Effector memory CD8-positive, alpha-beta T cell (primary cell): Measurements from ENCODE around the gene TINAGL1.
A peak's percentile ranks its signal among the peaks of the same experiment; 100 is the strongest.

Source experiments
- ATAC-seq: fragments of 150-1000 bp; cut with Tn5 transposase; replicated peaks from 2 replicates; pipeline ENCODE4 v1.10.0; 2021; ENCODE audit warnings: mild to moderate bottlenecking, moderate library complexity
- DNase-seq, 3 experiments: peaks; one replicate each; pipeline ENCODE4 v3.0.0; 2021
- H3K27ac Mint-ChIP-seq, 2 donors: one replicate each; pipeline ENCODE4 v1.8.0; 2022; ENCODE audit warnings: mild to moderate bottlenecking in 2 of 2, mixed read lengths in 2 of 2, moderate library complexity in 2 of 2
- H3K27me3 Mint-ChIP-seq, 2 donors: one replicate each; pipeline ENCODE4 v1.8.0; 2022; ENCODE audit warnings: mixed read lengths in 2 of 2
- H3K36me3 Mint-ChIP-seq: one replicate; pipeline ENCODE4 v1.8.0; 2022; ENCODE audit warnings: mild to moderate bottlenecking, moderate library complexity, mixed read lengths; ENCODE audit not compliant: insufficient read depth
- H3K4me1 Mint-ChIP-seq, 2 donors: one replicate each; pipeline ENCODE4 v1.8.0; 2022; ENCODE audit warnings: low read depth in 2 of 2, mixed read lengths in 2 of 2
- H3K4me3 Mint-ChIP-seq, 2 donors: one replicate each; pipeline ENCODE4 v1.8.0; 2022; ENCODE audit warnings: mild to moderate bottlenecking in 2 of 2, mixed read lengths in 2 of 2, moderate library complexity in 2 of 2
- H3K9me3 Mint-ChIP-seq, 2 donors: one replicate each; pipeline ENCODE4 v1.8.0; 2022; ENCODE audit warnings: mixed read lengths in 2 of 2

TINAGL1 gene

GRCh38 chr1:31626223-31627207, 50.2 kb downstream of the TINAGL1 start:
- H3K27me3 Mint-ChIP-seq = no peaks in the 10 kb centered on the region
- DNase-seq (no peak), ATAC-seq (no peak)
- peaks cover 3 to 5% of the 10 kb centered on the region in 2 donors for H3K4me1 Mint-ChIP-seq
- H3K36me3 Mint-ChIP-seq = peaks cover 45% of the 10 kb centered on the region
- H3K9me3 Mint-ChIP-seq = no peaks in the 10 kb centered on the region
- no peak overlapping the region for H3K4me3 Mint-ChIP-seq
- peak overlapping the region in 1 of 2 donors; percentile 68 for H3K27ac Mint-ChIP-seq

- no peaks in the 10 kb centered on the region for H3K27me3 Mint-ChIP-seq
- ATAC-seq (no peak), DNase-seq (no peak)
- peak overlapping the region; percentile 25 to 68 for H3K27ac Mint-ChIP-seq
- no peaks in the 10 kb centered on the region for H3K9me3 Mint-ChIP-seq
- H3K4me1 Mint-ChIP-seq = peaks cover 3 to 5% of the 10 kb centered on the region in 2 donors
- no peak overlapping the region for H3K4me3 Mint-ChIP-seq
- H3K36me3 Mint-ChIP-seq = peaks cover 51% of the 10 kb centered on the region
These were observed 51.1 kb downstream of the TINAGL1 start for GRCh38 chr1:31627301-31627929.

GRCh38 chr1:31627930-31628559, 51.7 kb downstream of the TINAGL1 start:
- Mint-ChIP-seq H3K4me1 (peaks cover 3 to 5% of the 10 kb centered on the region in 2 donors), H3K27me3 (no peaks in the 10 kb centered on the region), H3K9me3 (no peaks in the 10 kb centered on the region), H3K4me3 (no peak overlapping the region), H3K27ac (peak overlapping the region in 1 of 2 donors; percentile 25), H3K36me3 (peaks cover 53% of the 10 kb centered on the region)
- no peak for ATAC-seq
- DNase-seq = no peak

GRCh38 chr1:31628931-31629556, 52.7 kb downstream of the TINAGL1 start:
- H3K27ac Mint-ChIP-seq = no peak overlapping the region
- no peak for DNase-seq

GRCh38 chr1:31632649-31633048, 56.3 kb downstream of the TINAGL1 start:
- H3K36me3 Mint-ChIP-seq = peaks cover 48% of the 10 kb centered on the region
- peaks cover 18 to 21% of the 10 kb centered on the region in 2 donors for H3K4me1 Mint-ChIP-seq

More at GRCh38 chr1:31628931-31629556, 52.7 kb downstream of the TINAGL1 start:
- Mint-ChIP-seq H3K27me3 (no peaks in the 10 kb centered on the region), H3K4me3 (no peak overlapping the region), H3K4me1 (peaks cover under 1 to 3% of the 10 kb centered on the region in 2 donors), H3K9me3 (no peaks in the 10 kb centered on the region), H3K36me3 (peaks cover 59% of the 10 kb centered on the region)
- ATAC-seq = no peak

GRCh38 chr1:31633117-31633516, 56.8 kb downstream of the TINAGL1 start:
- Mint-ChIP-seq H3K27ac (no peak overlapping the region), H3K4me1 (peaks cover 22 to 25% of the 10 kb centered on the region in 2 donors), H3K27me3 (no peaks in the 10 kb centered on the region), H3K4me3 (no peak overlapping the region), H3K9me3 (no peaks in the 10 kb centered on the region), H3K36me3 (peaks cover 44% of the 10 kb centered on the region)
- DNase-seq = no peak
- ATAC-seq = no peak

More at GRCh38 chr1:31632649-31633048, 56.3 kb downstream of the TINAGL1 start:
- Mint-ChIP-seq H3K27me3 (no peaks in the 10 kb centered on the region), H3K9me3 (no peaks in the 10 kb centered on the region), H3K4me3 (no peak overlapping the region), H3K27ac (no peak overlapping the region)
- no peak for ATAC-seq
- DNase-seq = no peak
